ENCODE measurements around the gene RNF222. TPM values are rescaled to one million over a fixed set of nuclear protein-coding genes. Genes with fewer than 3 reads are reported as not detected.

RNF222 gene
- total and polyA plus RNA-seq, 8 donors = 1.5 TPM; not detected in 7

DNA sequence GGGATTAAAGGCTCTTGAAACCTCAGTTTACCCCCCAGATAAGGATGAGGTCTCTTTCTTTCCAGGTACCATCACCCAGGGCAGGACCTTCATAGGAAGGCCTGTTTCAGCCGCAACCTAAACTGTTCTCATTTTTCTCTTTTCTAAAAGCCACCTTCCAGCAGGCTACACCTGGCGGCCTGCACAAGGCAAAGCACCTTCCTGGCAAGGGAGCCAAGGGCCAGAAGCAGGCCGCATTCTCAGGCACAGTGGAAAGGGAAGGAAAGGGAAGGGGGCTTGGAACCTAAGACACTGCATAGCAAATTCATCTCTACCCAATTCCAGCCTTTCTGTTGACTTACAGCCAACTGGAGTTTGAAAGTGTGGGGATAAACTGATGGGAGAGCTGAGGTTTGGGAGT lies 29.2 kb upstream of the RNF222 start:
- WGBS, 5 donors = 94 to 100% (median 96%) methylated on average over 3 of the region's 3 CpGs
- H3K27ac ChIP-seq = peak overlapping the region in 2 of 5 donors; percentile 0 to 10
- no peaks in the 10 kb centered on the region for H3K27me3 ChIP-seq
- H3K4me1 ChIP-seq = peaks cover 0 to 13% (median 5%) of the 10 kb centered on the region in 4 donors
- intact Hi-C loops (cut with DNase I; ENCODE audit: low total_unique reads) = no loop called here
- H3K4me3 ChIP-seq = no peak overlapping the region
- TF ChIP-seq POLR2AphosphoS5 (IDR thresholded peaks at IDR 0.05) (no peak), EP300 (IDR thresholded peaks at IDR 0.05) (no peak), POLR2A (IDR thresholded peaks at IDR 0.05) (no peak), CTCF (IDR thresholded peaks at IDR 0.05) (no peak)
- H3K9me3 ChIP-seq = no peaks in the 10 kb centered on the region
- no peaks in the 10 kb centered on the region for H3K36me3 ChIP-seq
- DNase-seq = no peak

DNA sequence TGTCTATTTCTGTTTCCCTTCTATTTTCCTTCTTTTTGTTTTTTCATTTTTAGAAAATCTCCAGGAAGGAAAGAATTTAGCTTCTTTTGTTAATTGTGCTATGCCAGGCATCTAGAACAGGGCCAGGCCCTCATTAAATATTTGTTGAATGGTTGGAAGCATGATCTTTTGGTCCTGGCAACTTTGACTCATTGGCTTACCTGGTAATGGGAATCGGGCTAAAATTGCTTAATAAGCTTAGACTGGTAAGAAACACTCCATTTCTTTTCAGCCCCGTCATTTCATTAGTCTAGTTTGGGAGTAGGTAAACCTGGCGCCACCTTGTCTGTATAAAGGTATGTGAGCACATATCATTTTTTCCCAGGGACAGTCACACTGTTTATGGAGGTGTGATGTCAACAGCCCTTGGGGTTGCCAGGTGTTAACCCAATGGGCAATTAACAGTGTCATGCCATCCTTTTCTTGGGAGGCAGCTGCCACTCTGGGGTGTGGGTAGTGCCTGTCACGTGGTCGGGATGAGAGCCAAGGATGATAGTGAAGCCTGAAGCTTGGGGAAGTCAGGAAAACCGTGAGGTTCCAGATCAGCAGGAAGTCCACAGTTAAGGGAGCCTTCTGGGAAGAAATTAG lies 28.6 kb upstream of the RNF222 start:
- Histone ChIP-seq H3K36me3 (no peaks in the 10 kb centered on the region), H3K4me1 (peaks cover 0 to 15% (median 5%) of the 10 kb centered on the region in 4 donors), H3K9me3 (no peaks in the 10 kb centered on the region), H3K4me3 (no peak overlapping the region), H3K27ac (peak overlapping the region in 2 of 5 donors; percentile 0 to 10), H3K27me3 (no peaks in the 10 kb centered on the region)
- no peak for TF ChIP-seq POLR2AphosphoS5 (IDR thresholded peaks at IDR 0.05)
- intact Hi-C loops (cut with DNase I; ENCODE audit: low total_unique reads) = no loop called here
- WGBS, 5 donors = 46 to 63% (median 58%) methylated on average over 6 of the region's 6 CpGs
- DNase-seq = no peak

DNA sequence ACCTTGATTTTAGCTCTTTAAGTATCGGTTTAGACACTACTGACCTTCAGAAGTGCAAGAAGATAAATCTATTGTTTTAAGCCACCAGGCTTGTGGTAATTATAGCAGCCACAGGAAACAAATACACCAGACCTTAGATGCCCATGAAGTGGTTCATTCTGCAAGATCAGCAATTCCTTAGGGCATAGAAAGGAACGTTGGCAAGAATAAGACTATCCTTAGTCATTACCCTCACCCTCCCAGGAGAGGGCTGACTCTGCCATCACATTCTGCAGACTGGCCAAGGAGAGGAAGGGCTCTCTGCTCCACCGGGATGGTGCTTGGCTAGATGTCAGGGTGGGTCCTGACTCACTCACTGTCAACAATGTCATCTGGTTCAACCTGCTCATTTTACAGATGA lies 23.9 kb upstream of the RNF222 start:
- WGBS, 5 donors = 40 to 57% (median 52%) methylated on average over 3 of the region's 3 CpGs
- no peaks in the 10 kb centered on the region for H3K36me3 ChIP-seq
- peaks cover 6 to 33% (median 23%) of the 10 kb centered on the region in 4 donors for H3K4me1 ChIP-seq
- intact Hi-C loops (cut with DNase I; ENCODE audit: low total_unique reads) = no loop called here
- peak overlapping the region in 3 of 5 donors; percentile 68 to 81 (median 75) for H3K27ac ChIP-seq
- H3K4me3 ChIP-seq = no peak overlapping the region
- TF ChIP-seq EP300 (IDR thresholded peaks at IDR 0.05) = no peak
- no peak for TF ChIP-seq POLR2A (IDR thresholded peaks at IDR 0.05)
- no peak for TF ChIP-seq POLR2AphosphoS5 (IDR thresholded peaks at IDR 0.05)
- TF ChIP-seq CTCF (IDR thresholded peaks at IDR 0.05) = no peak
- no peaks in the 10 kb centered on the region for H3K9me3 ChIP-seq
- DNase-seq = no peak
- no peaks in the 10 kb centered on the region for H3K27me3 ChIP-seq

DNA sequence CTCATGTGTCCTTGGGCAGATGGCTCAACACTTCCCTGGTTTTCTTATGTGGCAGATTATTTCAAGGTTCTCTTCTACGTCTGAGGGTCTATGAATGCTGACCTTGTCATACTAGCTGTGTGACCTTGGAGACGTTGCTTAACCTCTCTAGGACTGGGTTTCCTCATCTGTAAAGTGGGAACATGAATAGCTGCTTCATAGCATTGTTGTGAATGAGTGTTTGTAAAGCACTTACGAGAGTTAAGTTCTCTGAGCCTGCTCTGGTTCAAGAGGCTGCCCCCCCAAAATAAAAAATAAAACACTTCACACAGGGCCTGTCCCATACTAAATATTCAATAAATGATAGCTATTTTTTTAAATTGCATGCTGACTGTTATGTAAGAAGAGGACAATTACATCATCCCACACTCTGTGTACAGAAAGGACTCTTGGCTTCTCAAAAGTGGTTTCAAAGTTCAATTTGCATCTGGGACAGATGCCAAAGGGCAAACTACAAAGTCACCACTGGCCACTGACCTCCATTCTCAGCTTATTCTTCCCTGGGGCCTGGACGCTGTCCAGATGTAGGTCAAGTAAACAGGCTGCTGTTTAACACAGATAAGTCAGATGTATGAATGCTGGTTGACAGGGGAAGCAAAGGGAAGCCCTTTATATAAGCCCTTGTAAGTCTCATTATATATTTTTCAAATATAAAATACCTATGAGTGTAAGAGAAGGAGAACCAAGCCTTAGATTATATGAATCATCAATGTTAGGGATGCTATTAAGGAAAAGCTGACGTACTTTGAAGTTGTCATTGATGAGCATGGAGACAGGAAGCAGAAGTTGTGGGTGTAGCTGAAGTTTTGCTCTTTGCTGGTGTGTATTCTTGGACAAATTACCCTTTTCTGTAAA lies 22.7 kb upstream of the RNF222 start:
- no peak overlapping the region for H3K4me3 ChIP-seq
- intact Hi-C loops (cut with DNase I; ENCODE audit: low total_unique reads) = no loop called here
- DNase-seq = peak; percentile 85 to 94
- WGBS, 5 donors = 11 to 18% (median 15%) methylated on average over 5 of the region's 5 CpGs
- H3K4me1 ChIP-seq = peaks cover 6 to 29% (median 18%) of the 10 kb centered on the region in 4 donors
- H3K27ac ChIP-seq = peak overlapping the region in 4 of 5 donors; percentile 47 to 81 (median 72)
- no peaks in the 10 kb centered on the region for H3K9me3 ChIP-seq
- TF ChIP-seq POLR2A (IDR thresholded peaks at IDR 0.05) (no peak), EP300 (IDR thresholded peaks at IDR 0.05) (no peak), CTCF (IDR thresholded peaks at IDR 0.05) (peak in 1 of 7 experiments; percentile 3), POLR2AphosphoS5 (IDR thresholded peaks at IDR 0.05) (peak; percentile 26 to 88 (median 64))
- H3K27me3 ChIP-seq = peaks cover 0 to 9% (median 0%) of the 10 kb centered on the region in 3 donors
- no peaks in the 10 kb centered on the region for H3K36me3 ChIP-seq

Measured in stomach (tissue), 9 donors.